ENCODE results near the gene METTL13. TPM values are rescaled to one million over a fixed set of nuclear protein-coding genes. Genes with fewer than 3 reads are reported as not detected.

Gene METTL13
- total RNA-seq, 2 experiments from 2014 or later, result 28.3 to 35.4 TPM

DNA sequence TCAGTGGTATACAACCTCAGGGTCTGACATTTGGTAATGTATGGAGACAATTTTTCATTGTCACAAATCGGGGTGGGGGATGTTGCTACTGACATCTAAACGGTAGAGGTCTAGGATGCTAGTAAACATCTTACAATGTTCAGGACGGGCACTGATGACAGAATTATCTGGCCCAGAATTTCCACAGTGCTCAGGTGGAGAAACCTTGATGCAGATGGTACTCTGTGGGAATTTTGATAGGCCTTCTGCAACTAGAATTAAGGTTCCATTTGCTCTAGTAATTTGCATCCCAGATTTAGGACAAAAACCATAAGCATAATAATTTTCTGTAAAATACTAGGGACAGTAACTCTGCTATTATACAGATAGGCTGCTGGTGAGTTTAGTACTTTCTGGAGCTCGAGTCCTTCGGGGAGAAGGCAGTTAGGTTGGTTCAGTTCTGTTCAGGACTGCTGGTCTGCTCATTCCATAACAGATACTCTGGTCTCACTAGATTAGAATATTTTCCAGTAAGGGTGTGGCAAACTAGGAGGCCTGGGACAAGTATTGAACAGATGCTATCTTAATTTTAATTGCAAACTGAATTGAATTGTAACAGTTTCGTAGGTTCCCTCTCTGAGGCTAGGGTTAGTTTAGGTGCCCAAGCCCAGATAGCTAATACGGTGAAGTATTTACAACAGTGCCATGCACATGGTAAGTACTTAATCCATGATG, 11.4 kb downstream of the METTL13 start:
- Histone ChIP-seq H3K27ac (ENCODE audit: low read depth, low read length, poor library complexity, severe bottlenecking) (no peak overlapping the region), H3K9me2 (ENCODE audit: insufficient read depth, low read length) (no peaks in the 10 kb centered on the region), H3K4me1 (ENCODE audit: insufficient read depth, low read length, poor library complexity, severe bottlenecking) (no peaks in the 10 kb centered on the region), H2AFZ (ENCODE audit: low read length) (no peak overlapping the region), H3K9me3 (ENCODE audit: low read length) (no peaks in the 10 kb centered on the region), H4K20me1 (ENCODE audit: insufficient read depth, low read length) (no peaks in the 10 kb centered on the region), H3K4me3 (ENCODE audit: low read depth, low read length, poor library complexity, severe bottlenecking) (no peak overlapping the region), H3K4me2 (ENCODE audit: low read length) (no peak overlapping the region), H3K36me3 (ENCODE audit: insufficient read depth, low read length) (peaks cover 100% of the 10 kb centered on the region), H3K79me2 (ENCODE audit: insufficient read depth, low read depth, low read length) (no peaks in the 10 kb centered on the region)
- TF ChIP-seq EZH2phosphoT487 (IDR thresholded peaks at IDR 0.05; ENCODE audit: borderline replicate concordance, low read depth, low read length), result no peak
- TF ChIP-seq, protein P1, sequence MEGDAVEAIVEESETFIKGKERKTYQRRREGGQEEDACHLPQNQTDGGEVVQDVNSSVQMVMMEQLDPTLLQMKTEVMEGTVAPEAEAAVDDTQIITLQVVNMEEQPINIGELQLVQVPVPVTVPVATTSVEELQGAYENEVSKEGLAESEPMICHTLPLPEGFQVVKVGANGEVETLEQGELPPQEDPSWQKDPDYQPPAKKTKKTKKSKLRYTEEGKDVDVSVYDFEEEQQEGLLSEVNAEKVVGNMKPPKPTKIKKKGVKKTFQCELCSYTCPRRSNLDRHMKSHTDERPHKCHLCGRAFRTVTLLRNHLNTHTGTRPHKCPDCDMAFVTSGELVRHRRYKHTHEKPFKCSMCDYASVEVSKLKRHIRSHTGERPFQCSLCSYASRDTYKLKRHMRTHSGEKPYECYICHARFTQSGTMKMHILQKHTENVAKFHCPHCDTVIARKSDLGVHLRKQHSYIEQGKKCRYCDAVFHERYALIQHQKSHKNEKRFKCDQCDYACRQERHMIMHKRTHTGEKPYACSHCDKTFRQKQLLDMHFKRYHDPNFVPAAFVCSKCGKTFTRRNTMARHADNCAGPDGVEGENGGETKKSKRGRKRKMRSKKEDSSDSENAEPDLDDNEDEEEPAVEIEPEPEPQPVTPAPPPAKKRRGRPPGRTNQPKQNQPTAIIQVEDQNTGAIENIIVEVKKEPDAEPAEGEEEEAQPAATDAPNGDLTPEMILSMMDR (conservative IDR thresholded peaks at IDR 0.05; ENCODE audit: low read length), result no peak
- intact Hi-C loops (cut with micrococcal nuclease; ENCODE audit: unreplicated experiment), result no loop called here
- CTCF ChIA-PET (ENCODE audit: unreplicated experiment), result no interaction called here
- BruUV-seq (replicated peaks), result no TSS peak
- no peak for DNase-seq (ENCODE audit: low spot score)
- POLR2A ChIA-PET, result no interaction called here

GRCh38 chr1:171793636-171794035, 12.2 kb downstream of the METTL13 start:
- POLR2A ChIA-PET, result no interaction called here
- H3K79me2 ChIP-seq (ENCODE audit: insufficient read depth, low read depth, low read length), result no peaks in the 10 kb centered on the region
- DNase-seq (ENCODE audit: low spot score), result no peak
- no peaks in the 10 kb centered on the region for H3K4me1 ChIP-seq (ENCODE audit: insufficient read depth, low read length, poor library complexity, severe bottlenecking)
- peaks cover 99% of the 10 kb centered on the region for H3K36me3 ChIP-seq (ENCODE audit: insufficient read depth, low read length)
- no TSS peak for BruUV-seq (replicated peaks)
- CTCF ChIA-PET (ENCODE audit: unreplicated experiment), result no interaction called here
- H2AFZ ChIP-seq (ENCODE audit: low read length), result no peak overlapping the region
- no peaks in the 10 kb centered on the region for H3K9me2 ChIP-seq (ENCODE audit: insufficient read depth, low read length)
- H3K4me2 ChIP-seq (ENCODE audit: low read length), result no peak overlapping the region
- H4K20me1 ChIP-seq (ENCODE audit: insufficient read depth, low read length), result no peaks in the 10 kb centered on the region
- TF ChIP-seq, protein P1 (conservative IDR thresholded peaks at IDR 0.05; ENCODE audit: low read length), result no peak
- TF ChIP-seq EZH2phosphoT487 (IDR thresholded peaks at IDR 0.05; ENCODE audit: borderline replicate concordance, low read depth, low read length), result no peak
- no peaks in the 10 kb centered on the region for H3K9me3 ChIP-seq (ENCODE audit: low read length)
- intact Hi-C loops (cut with micrococcal nuclease; ENCODE audit: unreplicated experiment), result no loop called here
- H3K4me3 ChIP-seq (ENCODE audit: low read depth, low read length, poor library complexity, severe bottlenecking), result no peak overlapping the region
- no peak overlapping the region for H3K27ac ChIP-seq (ENCODE audit: low read depth, low read length, poor library complexity, severe bottlenecking)

- Histone ChIP-seq H3K9me2 (ENCODE audit: insufficient read depth, low read length) (no peaks in the 10 kb centered on the region), H3K27ac (ENCODE audit: low read depth, low read length, poor library complexity, severe bottlenecking) (no peak overlapping the region), H3K36me3 (ENCODE audit: insufficient read depth, low read length) (peaks cover 94% of the 10 kb centered on the region), H2AFZ (ENCODE audit: low read length) (no peak overlapping the region), H3K79me2 (ENCODE audit: insufficient read depth, low read depth, low read length) (no peaks in the 10 kb centered on the region), H3K9me3 (ENCODE audit: low read length) (no peaks in the 10 kb centered on the region), H3K4me1 (ENCODE audit: insufficient read depth, low read length, poor library complexity, severe bottlenecking) (no peaks in the 10 kb centered on the region), H3K4me2 (ENCODE audit: low read length) (no peak overlapping the region), H4K20me1 (ENCODE audit: insufficient read depth, low read length) (no peaks in the 10 kb centered on the region), H3K4me3 (ENCODE audit: low read depth, low read length, poor library complexity, severe bottlenecking) (no peak overlapping the region)
- no TSS peak for BruUV-seq (replicated peaks)
- TF ChIP-seq, protein P1 (conservative IDR thresholded peaks at IDR 0.05; ENCODE audit: low read length), result no peak
- TF ChIP-seq EZH2phosphoT487 (IDR thresholded peaks at IDR 0.05; ENCODE audit: borderline replicate concordance, low read depth, low read length), result no peak
- POLR2A ChIA-PET, result interaction anchor here (0.7 kb wide), 1 partner anchor 12 kb away, joined by 5 read pairs; the partner anchor contains the start of gene METTL13
- no peak for DNase-seq (ENCODE audit: low spot score)
- CTCF ChIA-PET (ENCODE audit: unreplicated experiment), result no interaction called here
- intact Hi-C loops (cut with micrococcal nuclease; ENCODE audit: unreplicated experiment), result no loop called here
Observed at GRCh38 chr1:171794085-171794484, 12.6 kb downstream of the METTL13 start.

Measured in OCI-LY7 (cell line).